IPS-NIHi7 (cell line): ENCODE measurements around the gene AGAP1.

Source experiments
- DNase-seq: peaks from one replicate; pipeline ENCODE4 v3.0.0; 2012; ENCODE audit warnings: mixed read lengths; ENCODE audit errors: extremely low spot score

AGAP1 gene

GRCh38 chr2:235765181-235765820 lies 271.5 kb downstream of the AGAP1 start:
- no peak for DNase-seq

- peak; percentile 67 for DNase-seq
Measured at GRCh38 chr2:235766278-235766677, 272.4 kb downstream of the AGAP1 start.

DNA sequence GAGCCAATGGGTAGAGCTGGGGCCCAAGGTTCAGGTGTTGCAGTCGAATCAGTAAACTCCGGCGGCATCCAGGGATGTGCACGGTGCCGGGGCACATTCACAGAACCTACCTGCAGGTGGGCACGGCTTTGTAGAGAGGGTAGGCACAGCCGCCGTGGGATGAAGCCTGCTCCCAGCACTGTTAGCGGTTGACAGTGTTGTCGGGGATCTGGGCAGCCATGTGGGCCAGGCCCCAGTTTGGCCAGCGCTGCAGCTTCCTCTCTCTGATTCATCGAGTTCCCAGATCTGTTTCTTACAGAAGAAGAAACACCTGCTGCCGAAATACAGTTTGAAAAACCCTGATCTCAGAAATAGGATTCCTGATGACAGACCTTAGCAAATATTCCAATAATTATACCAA lies 274.8 kb downstream of the AGAP1 start:
- no peak for DNase-seq

GRCh38 chr2:235769046-235769445 lies 275.2 kb downstream of the AGAP1 start:
- no peak for DNase-seq

DNA sequence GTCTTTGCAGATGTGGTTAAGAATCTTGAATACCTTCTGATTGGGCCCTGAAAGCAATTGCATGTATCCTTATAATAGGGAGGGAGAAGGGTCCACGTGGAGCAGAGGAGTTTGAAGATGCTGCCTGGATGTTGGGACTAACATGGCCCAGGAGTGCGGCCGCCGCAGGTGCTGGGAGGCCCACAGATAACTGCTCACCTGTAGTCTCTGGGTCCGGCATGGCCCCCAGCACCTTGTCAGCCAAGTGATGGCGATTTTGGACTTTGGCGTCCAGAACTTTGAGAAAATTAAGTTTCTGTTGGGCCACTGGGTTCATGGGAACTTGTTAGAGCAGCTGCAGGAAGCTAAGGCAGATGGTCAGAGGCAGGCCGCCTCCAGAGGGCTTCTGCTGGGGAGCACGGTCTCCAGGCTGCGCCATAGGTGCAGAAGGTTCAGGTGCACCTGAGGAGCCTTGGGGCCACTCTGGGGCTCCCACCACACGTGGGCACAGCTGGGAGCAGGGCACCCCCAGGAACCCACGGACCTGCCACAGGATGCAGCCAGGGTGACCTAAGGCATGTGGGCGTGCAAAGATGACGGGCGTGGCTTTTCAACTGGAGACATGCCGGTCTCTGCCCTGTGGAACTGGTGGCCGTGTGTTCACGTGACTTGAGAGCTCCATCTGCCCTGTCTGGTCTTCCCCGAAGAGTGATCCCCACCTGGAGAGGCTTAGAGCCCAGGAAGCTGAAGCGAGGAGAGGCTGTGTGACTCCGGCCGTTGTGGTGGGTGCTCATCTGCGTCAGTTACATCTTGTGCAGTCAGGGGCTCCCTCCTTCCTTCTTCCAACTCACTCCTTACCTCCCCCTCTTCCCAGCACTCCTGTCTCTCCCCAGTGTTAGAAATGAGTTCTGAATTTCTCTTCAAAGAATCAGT lies 277.3 kb downstream of the AGAP1 start:
- no peak for DNase-seq

- DNase-seq: peak; percentile 19
Measured at GRCh38 chr2:235773188-235773928, 279.5 kb downstream of the AGAP1 start.

DNA sequence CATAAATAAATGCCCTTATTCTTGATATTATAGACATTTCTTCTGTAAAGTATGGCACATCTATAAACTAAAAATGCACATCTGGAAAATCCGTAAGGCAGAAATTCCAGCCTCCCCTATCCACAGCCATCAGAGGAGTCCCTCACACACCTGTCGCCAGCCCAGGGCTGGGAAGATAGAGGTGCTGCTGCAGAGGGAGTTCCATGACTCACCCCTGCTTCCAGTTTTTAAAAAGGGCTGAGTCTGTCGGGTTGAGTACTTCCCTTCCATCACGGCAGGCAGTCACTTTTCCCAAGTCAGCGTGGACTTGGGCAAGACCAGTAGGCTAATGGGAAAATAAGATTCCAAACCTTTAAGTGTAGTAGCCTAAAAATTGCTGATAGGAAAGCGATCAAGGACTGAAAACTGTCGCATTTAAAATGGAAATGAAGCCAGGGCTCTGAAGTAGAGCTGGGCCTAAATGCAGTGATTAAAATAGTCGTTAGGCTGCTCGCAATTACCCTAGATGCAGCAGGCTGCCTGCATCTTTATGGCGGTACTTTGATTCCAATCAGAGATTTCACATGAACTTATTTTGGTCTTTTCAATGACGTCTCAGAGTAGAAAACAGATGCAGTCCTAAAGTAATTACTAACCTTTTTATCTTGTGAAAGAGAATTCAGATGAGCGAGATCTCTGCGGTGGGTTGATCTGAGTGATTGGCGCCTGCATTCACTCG lies 280.5 kb downstream of the AGAP1 start:
- peak; percentile 34 for DNase-seq

- DNase-seq: no peak
Measured at GRCh38 chr2:235776531-235776930, 282.7 kb downstream of the AGAP1 start.

DNA sequence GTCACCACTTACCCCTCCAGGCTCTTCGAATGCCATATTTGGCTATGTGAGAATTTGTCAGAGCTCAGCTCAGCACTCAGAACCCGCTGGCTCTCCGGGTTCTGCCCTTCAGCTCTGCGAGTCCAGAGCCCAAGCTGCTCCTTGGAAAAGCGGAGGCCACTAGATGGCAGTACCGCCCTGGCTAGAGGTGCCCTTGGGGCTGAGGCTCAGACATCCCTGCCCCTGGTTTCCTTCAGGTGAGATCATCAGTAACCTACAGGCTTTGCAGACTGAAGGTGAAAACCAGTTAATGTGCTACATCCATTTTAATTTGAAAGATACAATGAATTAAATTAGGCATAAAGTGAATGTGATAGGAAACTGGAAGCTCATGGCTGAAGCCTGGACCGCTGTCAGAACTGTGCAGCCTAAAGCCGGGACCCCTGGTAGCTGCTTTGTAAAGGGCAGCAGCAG lies 285.6 kb downstream of the AGAP1 start:
- peak; percentile 88 for DNase-seq

DNA sequence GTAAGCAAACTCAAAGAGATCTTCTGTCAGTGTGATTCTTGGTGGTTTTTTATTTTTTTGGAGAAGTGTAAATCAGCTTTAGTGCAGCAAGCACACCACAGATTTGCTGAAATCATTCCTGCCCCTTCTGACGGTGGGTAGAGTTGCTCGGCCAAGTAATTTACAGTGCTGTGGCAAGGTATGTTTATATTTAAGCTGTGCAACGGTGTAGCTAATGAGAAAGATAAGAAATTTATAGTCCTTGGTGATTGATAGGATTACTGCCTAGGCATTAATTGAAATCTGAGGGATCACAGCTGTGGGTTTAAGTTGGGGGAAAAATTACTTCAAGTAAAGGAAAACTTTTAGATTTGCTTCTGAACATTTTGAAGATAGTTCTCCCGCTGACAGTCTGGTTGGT lies 286.6 kb downstream of the AGAP1 start:
- no peak for DNase-seq

DNA sequence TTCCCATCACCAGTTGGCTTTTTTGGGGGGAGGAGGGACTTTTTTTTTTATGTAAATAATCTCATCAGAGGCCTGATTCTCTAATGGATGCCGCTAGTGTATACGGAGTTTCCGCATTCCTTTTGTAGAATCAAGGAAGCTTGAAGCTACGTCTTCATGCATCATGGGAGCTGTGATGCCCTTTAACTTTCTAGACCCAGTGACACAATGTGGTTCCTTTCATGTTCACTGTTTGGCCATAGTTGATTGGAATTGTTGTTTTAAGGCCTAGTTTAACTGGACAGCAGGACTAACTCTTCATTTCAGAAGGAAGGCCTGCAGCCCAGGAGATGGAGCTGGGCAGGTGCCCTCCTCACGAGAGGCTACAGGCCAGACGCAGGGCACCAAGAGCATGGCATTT lies 287.9 kb downstream of the AGAP1 start:
- no peak for DNase-seq

DNA sequence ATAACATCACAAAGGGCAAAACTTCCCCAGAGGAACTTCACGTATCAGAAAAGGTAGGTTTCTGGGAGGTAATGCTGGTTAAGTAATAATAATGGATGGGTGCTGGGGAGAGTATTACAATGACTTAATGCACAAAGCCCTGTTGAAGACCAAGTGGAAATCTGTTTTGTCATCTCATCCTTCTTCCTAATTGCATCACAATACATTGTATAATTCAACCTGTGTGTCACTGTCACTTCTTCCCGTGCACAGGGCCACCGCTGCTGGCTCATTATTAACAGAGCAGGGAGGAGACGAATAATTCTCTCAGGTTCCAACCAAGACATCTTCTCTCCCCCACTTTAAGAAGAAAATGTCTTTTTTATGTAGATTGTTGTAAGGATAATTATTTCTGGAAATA lies 290.9 kb downstream of the AGAP1 start:
- DNase-seq: no peak

GRCh38 chr2:235789552-235789951 lies 295.7 kb downstream of the AGAP1 start:
- DNase-seq: no peak

- DNase-seq: peak; percentile 56
Measured at GRCh38 chr2:235793163-235793752, 299.4 kb downstream of the AGAP1 start.

DNA sequence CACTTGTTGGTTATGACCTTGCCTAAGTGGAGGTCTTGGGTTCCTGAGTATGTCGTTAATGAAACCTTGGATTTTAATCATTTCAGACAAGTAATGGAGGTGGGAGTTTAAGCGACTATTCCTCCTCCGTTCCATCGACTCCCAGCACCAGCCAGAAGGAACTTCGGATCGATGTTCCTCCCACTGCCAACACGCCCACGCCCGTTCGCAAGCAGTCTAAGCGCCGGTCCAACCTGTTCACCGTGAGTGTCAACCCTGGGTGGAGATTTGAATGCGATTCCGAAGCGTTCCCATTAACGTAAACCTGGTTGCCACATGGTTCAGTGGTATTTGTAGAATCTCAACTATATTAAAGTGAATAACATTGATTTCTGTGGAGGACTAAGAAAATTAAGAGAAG lies 305.4 kb downstream of the AGAP1 start:
- no peak for DNase-seq

DNA sequence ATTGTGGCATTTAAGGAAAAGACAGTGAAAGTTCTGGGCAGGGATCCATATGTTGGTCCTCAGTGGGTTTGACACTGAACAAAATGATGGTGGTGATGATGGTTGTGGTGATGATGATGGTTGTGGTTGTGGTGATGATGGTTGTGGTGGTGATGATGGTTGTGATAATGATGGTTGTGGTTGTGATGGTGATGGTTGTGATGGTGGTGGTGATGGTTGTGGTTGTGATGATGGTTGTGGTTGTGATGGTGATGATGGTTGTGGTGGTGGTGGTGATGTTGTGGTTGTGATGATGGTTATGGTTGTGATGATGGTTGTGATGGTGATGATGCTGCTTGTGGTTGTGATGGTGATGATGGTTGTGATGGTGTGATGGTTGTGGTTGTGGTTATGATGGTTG lies 308.7 kb downstream of the AGAP1 start:
- no peak for DNase-seq

DNA sequence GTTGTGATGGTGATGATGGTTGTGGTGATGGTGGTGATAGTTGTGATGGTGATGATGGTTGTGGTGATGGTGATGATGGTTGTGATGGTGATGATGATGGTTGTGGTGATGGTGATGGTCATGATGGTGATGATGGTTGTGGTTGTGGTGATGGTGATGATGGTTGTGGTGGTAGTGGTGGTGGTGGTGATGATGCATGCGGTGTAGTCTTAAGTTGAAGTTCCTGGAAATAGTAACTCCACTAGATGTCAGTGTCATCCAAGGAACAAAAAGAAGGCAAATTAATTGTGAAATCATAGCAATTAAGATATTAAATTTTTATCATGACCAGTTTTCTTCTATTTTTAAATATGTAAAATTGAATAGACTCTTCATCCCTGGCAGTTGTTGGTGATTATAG lies 309.2 kb downstream of the AGAP1 start:
- DNase-seq: no peak

GRCh38 chr2:235804676-235805075 lies 310.8 kb downstream of the AGAP1 start:
- DNase-seq: no peak

GRCh38 chr2:235806986-235807750 lies 313.3 kb downstream of the AGAP1 start:
- peak; percentile 61 for DNase-seq

DNA sequence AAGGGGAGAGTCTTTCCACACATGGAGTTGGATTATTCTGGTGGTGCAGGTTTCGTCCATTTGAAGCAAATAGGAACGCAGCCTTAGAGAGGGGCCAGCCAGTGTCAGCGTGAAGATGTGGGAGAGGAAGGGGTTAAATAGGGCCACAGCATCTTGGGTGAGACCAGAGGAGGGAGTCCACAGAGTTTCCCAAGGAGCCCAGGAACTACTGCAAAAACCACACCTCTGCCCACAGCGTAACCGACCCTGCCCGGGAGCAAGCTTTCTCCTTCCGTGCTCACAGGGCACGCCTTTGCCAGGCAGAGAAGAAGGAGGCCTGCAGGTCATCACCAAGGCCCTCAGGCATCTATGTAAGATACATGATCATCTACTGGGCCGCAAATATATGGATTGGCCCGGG lies 314.5 kb downstream of the AGAP1 start:
- DNase-seq: no peak

- peak; percentile 32 for DNase-seq
Measured at GRCh38 chr2:235810252-235810651, 316.4 kb downstream of the AGAP1 start.
